Panc1 (cell line): ENCODE results near the gene ADGB. TPM values are rescaled to one million over a fixed set of nuclear protein-coding genes. Genes with fewer than 3 reads are reported as not detected.

Experiments
- ATAC-seq: fragments of 200-7000 bp; cut with Tn5 transposase; 2 replicates; pipeline ENCODE4 v1.9.1; 2020; ENCODE audit warnings: mild to moderate bottlenecking, moderate library complexity
- BruUV-seq: library from RNA; stranded (reverse); fragments of 400-500 nt; replicated peaks from 2 replicates; lab custom pipeline; 2021; lab: Mats Ljungman, UMichigan
- CTCF ChIA-PET: fragments of 300-600 bp; sonication (Branson Sonifier 250); formaldehyde crosslinking; loops from one replicate; lab custom pipeline; 2022; ENCODE audit warnings: antibody characterized with exemption; lab: Charles Lee
- POLR2A ChIA-PET: fragments of 300-600 bp; sonication (Branson Sonifier 250); formaldehyde crosslinking; loops from one replicate; lab custom pipeline; 2022; ENCODE audit warnings: antibody characterized with exemption; lab: Charles Lee
- DNase-seq: peaks from one replicate; pipeline ENCODE4 v3.0.0-alpha.2; 2010; ENCODE audit warnings: low read depth, low spot score
- H3K27ac ChIP-seq: 2 replicates; pipeline ENCODE4 v1.5.1; 2011; ENCODE audit warnings: mild to moderate bottlenecking, low read length, inconsistent platforms
- H3K27me3 ChIP-seq: fragments of 200-500 bp; sonication (Bioruptor generic); 2 replicates; pipeline ENCODE4 v1.6.0; 2014; ENCODE audit warnings: low read length, inconsistent platforms; ENCODE audit not compliant: control insufficient read depth, insufficient read depth
- H3K36me3 ChIP-seq: fragments of 200-500 bp; sonication (Bioruptor generic); 2 replicates; pipeline ENCODE4 v1.5.1; 2014; ENCODE audit warnings: inconsistent platforms, mild to moderate bottlenecking, low read length, moderate library complexity; ENCODE audit not compliant: control insufficient read depth, insufficient read depth
- H3K4me1 ChIP-seq: 2 replicates; pipeline ENCODE4 v1.5.1; 2011; ENCODE audit warnings: inconsistent platforms, mild to moderate bottlenecking, low read length, moderate library complexity; ENCODE audit not compliant: control insufficient read depth, insufficient read depth
- H3K4me3 ChIP-seq, 2 experiments: 2 replicates each; pipeline ENCODE4 v1.5.1; 2011 to 2012; ENCODE audit warnings: low read depth in 2 of 2, low read length in 2 of 2, mild to moderate bottlenecking in 2 of 2, inconsistent platforms in 1 of 2, moderate library complexity in 1 of 2
- H3K9me3 ChIP-seq: fragments of 200-500 bp; sonication (Bioruptor generic); 2 replicates; pipeline ENCODE4 v1.5.1; 2014; ENCODE audit warnings: low read depth, mild to moderate bottlenecking, inconsistent platforms, low read length, moderate library complexity; ENCODE audit not compliant: control insufficient read depth, insufficient read depth
- POLR2AphosphoS5 ChIP-seq: IDR thresholded peaks from 2 replicates; pipeline ENCODE4 v1.6.1; 2012; ENCODE audit warnings: mild to moderate bottlenecking, low read depth, low read length, moderate library complexity
- SIN3A ChIP-seq: IDR thresholded peaks from 2 replicates; pipeline ENCODE4 v1.6.1; 2012; ENCODE audit warnings: low read depth, mild to moderate bottlenecking, low read length, moderate library complexity, borderline replicate concordance; ENCODE audit not compliant: insufficient read depth
- TCF7L2 ChIP-seq: IDR thresholded peaks from 2 replicates; pipeline ENCODE4 v1.6.1; 2011; ENCODE audit warnings: mild to moderate bottlenecking, low read depth, low read length, inconsistent platforms
- in situ Hi-C: cut with HindIII; loops from 2 replicates; pipeline ENCODE4 v1.10.0; 2016; ENCODE audit warnings: low sequenced_read_pairs, low pct_unique_long_range_greater_than_20kb
- intact Hi-C: fragments of 100-400 bp; cut with micrococcal nuclease; formaldehyde crosslinking; loops from one replicate; pipeline ENCODE4 v1.10.0; 2022; ENCODE audit not compliant: unreplicated experiment
- total RNA-seq: library from RNA; stranded (reverse); gene quantifications from one replicate; pipeline ENCODE4 v1.2.1, GENCODE V29; 2021; ENCODE audit not compliant: unreplicated experiment
- TF ChIP-seq, protein P1 (sequence below), 2 experiments: IDR thresholded peaks; 2 replicates each; pipeline ENCODE4 v1.6.1; 2011 to 2012; ENCODE audit warnings: low read depth in 2 of 2, control low read depth in 1 of 2, low read length in 1 of 2, mild to moderate bottlenecking in 1 of 2, moderate library complexity in 1 of 2; ENCODE audit not compliant: insufficient read depth in 1 of 2
- TF ChIP-seq, protein P2 (sequence below): fragments of 450-650 bp; IDR thresholded peaks from 2 replicates; pipeline ENCODE4 v1.5.1; 2017; ENCODE audit warnings: mild to moderate bottlenecking

Gene ADGB
- total RNA-seq, 1 experiment from 2014 or later = not detected

DNA sequence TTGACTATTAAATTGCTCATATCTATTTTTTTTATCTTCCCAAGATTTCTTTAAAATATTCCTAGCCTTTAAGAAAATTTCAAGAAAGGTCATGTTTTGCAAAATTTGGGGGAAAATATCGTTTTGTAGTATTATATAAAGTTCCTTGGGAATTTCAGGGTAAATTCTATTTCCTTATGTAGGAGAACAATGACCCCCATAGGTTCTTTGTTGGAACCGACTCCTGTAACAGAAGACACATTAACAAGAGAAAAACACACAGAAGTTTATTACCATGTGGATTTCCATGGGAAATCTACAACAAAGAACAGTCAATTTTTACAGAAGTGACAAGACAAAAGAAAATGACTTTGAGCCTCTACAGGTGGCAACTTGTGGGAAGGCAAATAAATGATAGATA is 68.1 kb downstream of the ADGB start:
- ATAC-seq = no peak

DNA sequence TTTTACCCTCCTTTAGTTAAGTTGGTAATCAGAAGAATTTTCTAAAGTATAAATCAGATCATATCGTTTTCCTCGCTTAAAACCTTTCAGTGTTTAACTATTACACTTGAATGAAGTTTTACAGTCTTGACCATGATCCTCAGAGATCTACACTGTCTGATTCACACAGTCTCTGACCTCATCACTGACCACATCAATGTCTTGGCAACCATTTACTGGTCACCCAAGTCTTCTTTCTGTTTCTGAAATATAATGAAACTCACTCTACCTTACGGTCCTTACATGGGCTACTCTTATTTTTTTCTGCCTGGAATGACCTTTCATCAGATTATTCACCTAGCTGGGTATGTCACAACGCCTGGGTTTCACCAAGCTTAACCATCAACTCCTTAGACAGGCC is 71.4 kb downstream of the ADGB start:
- Histone ChIP-seq H3K27me3 (no peaks in the 10 kb centered on the region; the same call in 1 of the 2 replicates), H3K27ac (no peak overlapping the region), H3K36me3 (no peaks in the 10 kb centered on the region), H3K9me3 (no peaks in the 10 kb centered on the region), H3K4me1 (no peaks in the 10 kb centered on the region), H3K4me3 (no peak overlapping the region)
- DNase-seq (no peak), ATAC-seq (no peak)
- POLR2A ChIA-PET = no interaction called here
- BruUV-seq = no TSS peak
- CTCF ChIA-PET = no interaction called here
- intact Hi-C loops = no loop called here
- TF ChIP-seq TCF7L2 = no peak
- no peak for TF ChIP-seq POLR2AphosphoS5
- no peak for TF ChIP-seq SIN3A
- TF ChIP-seq, protein P1, sequence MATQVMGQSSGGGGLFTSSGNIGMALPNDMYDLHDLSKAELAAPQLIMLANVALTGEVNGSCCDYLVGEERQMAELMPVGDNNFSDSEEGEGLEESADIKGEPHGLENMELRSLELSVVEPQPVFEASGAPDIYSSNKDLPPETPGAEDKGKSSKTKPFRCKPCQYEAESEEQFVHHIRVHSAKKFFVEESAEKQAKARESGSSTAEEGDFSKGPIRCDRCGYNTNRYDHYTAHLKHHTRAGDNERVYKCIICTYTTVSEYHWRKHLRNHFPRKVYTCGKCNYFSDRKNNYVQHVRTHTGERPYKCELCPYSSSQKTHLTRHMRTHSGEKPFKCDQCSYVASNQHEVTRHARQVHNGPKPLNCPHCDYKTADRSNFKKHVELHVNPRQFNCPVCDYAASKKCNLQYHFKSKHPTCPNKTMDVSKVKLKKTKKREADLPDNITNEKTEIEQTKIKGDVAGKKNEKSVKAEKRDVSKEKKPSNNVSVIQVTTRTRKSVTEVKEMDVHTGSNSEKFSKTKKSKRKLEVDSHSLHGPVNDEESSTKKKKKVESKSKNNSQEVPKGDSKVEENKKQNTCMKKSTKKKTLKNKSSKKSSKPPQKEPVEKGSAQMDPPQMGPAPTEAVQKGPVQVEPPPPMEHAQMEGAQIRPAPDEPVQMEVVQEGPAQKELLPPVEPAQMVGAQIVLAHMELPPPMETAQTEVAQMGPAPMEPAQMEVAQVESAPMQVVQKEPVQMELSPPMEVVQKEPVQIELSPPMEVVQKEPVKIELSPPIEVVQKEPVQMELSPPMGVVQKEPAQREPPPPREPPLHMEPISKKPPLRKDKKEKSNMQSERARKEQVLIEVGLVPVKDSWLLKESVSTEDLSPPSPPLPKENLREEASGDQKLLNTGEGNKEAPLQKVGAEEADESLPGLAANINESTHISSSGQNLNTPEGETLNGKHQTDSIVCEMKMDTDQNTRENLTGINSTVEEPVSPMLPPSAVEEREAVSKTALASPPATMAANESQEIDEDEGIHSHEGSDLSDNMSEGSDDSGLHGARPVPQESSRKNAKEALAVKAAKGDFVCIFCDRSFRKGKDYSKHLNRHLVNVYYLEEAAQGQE (IDR thresholded peaks at IDR 0.05; ENCODE audit: insufficient read depth in 1 of 2, low read depth in 2 of 2, low read length in 1 of 2) = no peak
- TF ChIP-seq, protein P2, sequence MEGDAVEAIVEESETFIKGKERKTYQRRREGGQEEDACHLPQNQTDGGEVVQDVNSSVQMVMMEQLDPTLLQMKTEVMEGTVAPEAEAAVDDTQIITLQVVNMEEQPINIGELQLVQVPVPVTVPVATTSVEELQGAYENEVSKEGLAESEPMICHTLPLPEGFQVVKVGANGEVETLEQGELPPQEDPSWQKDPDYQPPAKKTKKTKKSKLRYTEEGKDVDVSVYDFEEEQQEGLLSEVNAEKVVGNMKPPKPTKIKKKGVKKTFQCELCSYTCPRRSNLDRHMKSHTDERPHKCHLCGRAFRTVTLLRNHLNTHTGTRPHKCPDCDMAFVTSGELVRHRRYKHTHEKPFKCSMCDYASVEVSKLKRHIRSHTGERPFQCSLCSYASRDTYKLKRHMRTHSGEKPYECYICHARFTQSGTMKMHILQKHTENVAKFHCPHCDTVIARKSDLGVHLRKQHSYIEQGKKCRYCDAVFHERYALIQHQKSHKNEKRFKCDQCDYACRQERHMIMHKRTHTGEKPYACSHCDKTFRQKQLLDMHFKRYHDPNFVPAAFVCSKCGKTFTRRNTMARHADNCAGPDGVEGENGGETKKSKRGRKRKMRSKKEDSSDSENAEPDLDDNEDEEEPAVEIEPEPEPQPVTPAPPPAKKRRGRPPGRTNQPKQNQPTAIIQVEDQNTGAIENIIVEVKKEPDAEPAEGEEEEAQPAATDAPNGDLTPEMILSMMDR = no peak
- in situ Hi-C loops = no loop called here

More for the DNA sequence above, 68.1 kb downstream of the ADGB start:
- Histone ChIP-seq H3K4me1 (no peaks in the 10 kb centered on the region), H3K27me3 (no peaks in the 10 kb centered on the region; the same call in 1 of the 2 replicates), H3K27ac (no peak overlapping the region), H3K36me3 (no peaks in the 10 kb centered on the region), H3K9me3 (no peaks in the 10 kb centered on the region; the same call in 1 of the 2 replicates), H3K4me3 (no peak overlapping the region)
- TF ChIP-seq POLR2AphosphoS5 (no peak), SIN3A (no peak)
- TF ChIP-seq, protein P1 (IDR thresholded peaks at IDR 0.05; ENCODE audit: insufficient read depth in 1 of 2, low read depth in 2 of 2, low read length in 1 of 2) = no peak
- TF ChIP-seq, protein P2 = peak; percentile 6; the same call in 1 of the 2 replicates
- no TSS peak for BruUV-seq
- ChIA-PET CTCF (no interaction called here), POLR2A (no interaction called here)
- intact Hi-C loops (no loop called here), in situ Hi-C loops (no loop called here)
- DNase-seq = no peak
